NCI-H748 (cell line): ENCODE data around the gene GADD45GIP1.
"Not testable (repeated sequence)": the region's sequence is repeated elsewhere in the genome, so short reads cannot be mapped to it uniquely, and the experiment has no call there.

Experiments
- DNase-seq: peaks from one replicate; lab custom pipeline; 2025; ENCODE audit not compliant: unreplicated experiment; lab: John Stamatoyannopoulos, UW

GADD45GIP1 gene

GRCh38 chr19:12965017-12965811 is 8.2 kb upstream of the GADD45GIP1 start:
- DNase-seq = peak; percentile 78

GRCh38 chr19:12959481-12959880 is 2.5 kb upstream of the GADD45GIP1 start:
- DNase-seq = no peak

- not testable (repeated sequence) for DNase-seq
These were observed 448 bp upstream of the GADD45GIP1 start for GRCh38 chr19:12957389-12957952.

DNA sequence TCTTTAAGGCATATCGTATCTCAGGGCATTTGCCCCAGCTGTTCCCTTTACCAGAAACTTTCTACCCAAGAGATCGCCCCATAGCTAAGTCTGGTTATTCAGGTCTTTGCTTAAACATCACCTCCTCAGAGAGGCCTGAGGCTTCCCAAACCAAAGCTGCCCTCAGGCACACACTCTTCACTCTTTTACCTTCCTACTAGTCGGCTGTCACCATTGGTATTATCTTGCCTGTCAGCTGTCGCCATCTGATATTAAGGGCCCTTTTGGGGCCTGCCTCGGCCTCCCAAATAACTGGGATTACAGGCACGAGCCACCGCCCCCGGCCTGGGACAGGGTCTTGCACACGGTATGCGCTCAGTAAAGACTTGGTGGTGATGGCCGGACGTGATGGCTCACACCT is 1.0 kb downstream of the GADD45GIP1 start:
- no peak for DNase-seq

- DNase-seq = not testable (repeated sequence)
These were observed 1.4 kb downstream of the GADD45GIP1 start for GRCh38 chr19:12955575-12955974.

- no peak for DNase-seq
These were observed 2.4 kb downstream of the GADD45GIP1 start for GRCh38 chr19:12954612-12954962.

- no peak for DNase-seq
These were observed 3.0 kb downstream of the GADD45GIP1 start for GRCh38 chr19:12953799-12954611.

- DNase-seq = no peak
These were observed 3.8 kb downstream of the GADD45GIP1 start for GRCh38 chr19:12953138-12953798.

GRCh38 chr19:12952488-12953137 is 4.4 kb downstream of the GADD45GIP1 start:
- no peak for DNase-seq

- DNase-seq = not testable (repeated sequence)
These were observed 5.0 kb downstream of the GADD45GIP1 start for GRCh38 chr19:12952050-12952449.

DNA sequence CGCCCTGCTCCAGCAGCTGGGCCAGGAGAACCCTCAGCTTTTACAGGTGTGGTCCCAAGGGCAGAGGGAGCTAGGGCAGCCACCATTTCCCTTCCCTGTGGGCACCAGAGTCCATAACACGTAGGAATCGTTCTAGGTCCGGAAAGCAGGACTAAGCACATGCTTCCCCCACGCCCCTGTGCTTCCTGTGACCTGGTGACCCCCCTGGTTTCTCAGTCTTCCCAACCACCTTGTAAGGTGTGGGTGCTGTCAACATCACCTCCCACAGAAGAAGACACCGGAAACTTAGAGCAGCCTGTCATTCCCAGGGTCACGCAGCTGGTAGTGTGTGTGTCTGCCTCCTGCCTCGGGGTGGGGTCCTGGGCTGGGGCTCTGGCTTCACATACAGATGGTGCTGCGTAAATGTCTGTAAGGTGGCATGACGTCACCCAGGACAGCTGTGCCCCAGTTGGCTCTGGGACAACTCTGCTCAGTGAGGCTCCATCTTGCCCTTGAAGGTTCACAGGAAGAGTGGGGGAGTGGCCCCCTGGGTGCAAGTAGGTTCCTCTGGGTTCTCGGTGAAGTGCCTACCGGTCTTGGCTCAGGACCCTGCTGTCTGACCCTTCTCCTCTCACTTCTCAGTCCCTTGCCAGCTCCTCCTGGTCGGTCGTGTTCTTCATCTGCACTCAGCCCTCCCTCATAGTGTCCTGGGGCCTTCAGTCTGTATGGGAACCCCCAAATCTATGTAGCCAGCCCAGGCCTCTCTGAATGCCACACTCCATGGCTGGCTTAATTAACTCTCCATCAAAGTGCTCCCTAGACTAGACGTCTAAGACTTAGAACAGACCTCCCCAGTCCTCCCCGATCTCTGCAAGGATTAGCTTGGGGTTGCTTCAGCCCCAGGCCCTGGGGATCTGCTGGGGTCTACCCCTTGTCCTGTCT is 7.4 kb downstream of the GADD45GIP1 start:
- no peak for DNase-seq

GRCh38 chr19:12948612-12949362 is 8.2 kb downstream of the GADD45GIP1 start:
- no peak for DNase-seq

DNA sequence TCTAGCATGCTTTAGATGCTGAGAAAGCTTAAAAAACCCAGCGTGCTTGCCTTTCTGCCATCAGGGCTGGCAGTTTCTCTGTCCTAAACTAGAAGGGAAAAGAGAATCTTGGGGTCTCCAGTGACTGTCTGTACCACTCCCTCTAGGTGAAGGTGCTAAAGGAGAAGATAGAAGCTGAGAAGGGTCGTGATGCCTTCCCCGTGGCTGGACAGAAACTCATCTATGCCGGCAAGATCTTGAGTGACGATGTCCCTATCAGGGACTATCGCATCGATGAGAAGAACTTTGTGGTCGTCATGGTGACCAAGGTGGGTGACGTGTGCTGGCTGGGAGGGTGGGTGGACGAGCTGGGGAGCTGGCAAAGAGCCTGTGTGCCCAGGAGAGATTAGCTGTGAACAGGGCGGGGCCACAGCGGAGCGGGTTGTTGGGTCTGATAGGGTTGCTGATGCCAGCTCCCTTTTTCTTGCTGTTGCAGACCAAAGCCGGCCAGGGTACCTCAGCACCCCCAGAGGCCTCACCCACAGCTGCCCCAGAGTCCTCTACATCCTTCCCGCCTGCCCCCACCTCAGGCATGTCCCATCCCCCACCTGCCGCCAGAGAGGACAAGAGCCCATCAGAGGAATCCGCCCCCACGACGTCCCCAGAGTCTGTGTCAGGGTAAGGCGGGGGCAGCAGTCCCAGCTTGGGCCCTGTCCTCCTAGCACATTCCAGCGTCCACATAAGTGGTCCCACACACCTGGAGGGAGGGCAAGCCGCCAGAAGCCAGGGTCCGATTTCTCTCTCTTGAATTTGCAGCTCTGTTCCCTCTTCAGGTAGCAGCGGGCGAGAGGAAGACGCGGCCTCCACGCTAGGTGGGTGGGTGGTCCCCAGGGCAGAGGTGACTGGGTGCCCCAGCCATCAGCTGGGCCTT is 9.1 kb downstream of the GADD45GIP1 start:
- no peak for DNase-seq

GRCh38 chr19:12946731-12947496 is 10.1 kb downstream of the GADD45GIP1 start:
- DNase-seq = no peak

GRCh38 chr19:12946092-12946721 is 10.8 kb downstream of the GADD45GIP1 start:
- peak; percentile 62 for DNase-seq

DNA sequence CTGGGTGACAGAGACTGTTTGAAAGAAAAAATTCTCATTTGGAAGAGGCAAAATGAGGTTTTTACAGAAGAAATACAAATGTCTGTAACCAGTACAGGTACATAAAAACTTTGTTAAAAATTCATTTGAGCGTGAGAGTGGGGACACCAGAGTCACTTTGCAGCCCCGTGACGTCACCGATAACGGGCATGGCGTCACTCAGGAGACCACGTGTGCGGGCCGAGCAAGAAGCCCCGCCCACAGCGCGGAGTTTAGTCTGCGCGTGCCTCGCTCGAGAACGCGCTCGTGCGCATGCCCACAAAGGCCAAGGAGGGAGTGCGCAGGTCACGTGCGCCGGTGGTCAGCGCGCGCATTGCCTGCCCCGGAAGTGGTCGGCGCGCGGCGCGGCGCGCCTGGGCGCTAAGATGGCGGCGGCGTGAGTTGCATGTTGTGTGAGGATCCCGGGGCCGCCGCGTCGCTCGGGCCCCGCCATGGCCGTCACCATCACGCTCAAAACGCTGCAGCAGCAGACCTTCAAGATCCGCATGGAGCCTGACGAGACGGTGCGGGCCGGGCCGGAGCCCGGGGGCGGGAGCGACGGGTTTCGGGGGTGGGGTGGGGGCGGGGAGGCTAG is 11.4 kb downstream of the GADD45GIP1 start, which contains the start of gene RAD23A:
TSS of gene RAD23A (plus strand) at position 384 of the 613 bp plus-strand sequence. CDS start at position 471, 87 bp downstream.
- peak; percentile 96 for DNase-seq
